GM12878 (cell line): ENCODE results near the gene WWTR1. TPM values are rescaled to one million over a fixed set of nuclear protein-coding genes. Genes with fewer than 3 reads are reported as not detected.

ENCODE experiments used
- ATF7 ChIP-seq: fragments of 450-650 bp; IDR thresholded peaks from 2 replicates; pipeline ENCODE4 v1.6.1; 2016; ENCODE audit warnings: low read depth, mild to moderate bottlenecking
- BACH1 ChIP-seq: fragments of 450-650 bp; IDR thresholded peaks from 2 replicates; pipeline ENCODE4 v1.6.1; 2017; ENCODE audit warnings: mild to moderate bottlenecking, borderline replicate concordance
- CBFB ChIP-seq: IDR thresholded peaks from 2 replicates; pipeline ENCODE4 v1.6.1; 2016; ENCODE audit warnings: antibody characterized with exemption, low read depth
- CHD4 ChIP-seq: fragments of 200-600 bp; sonication (generic); IDR thresholded peaks from 2 replicates; pipeline ENCODE4 v1.6.1; 2016; ENCODE audit warnings: mild to moderate bottlenecking
- DPF2 ChIP-seq: fragments of 450-650 bp; IDR thresholded peaks from 2 replicates; pipeline ENCODE4 v1.6.1; 2017; ENCODE audit warnings: mild to moderate bottlenecking
- EED ChIP-seq: sonication (generic); IDR thresholded peaks from 2 replicates; pipeline ENCODE4 v1.6.1; 2016; ENCODE audit warnings: antibody characterized with exemption, low read depth
- HCFC1 ChIP-seq: fragments of 150-350 bp; IDR thresholded peaks from 2 replicates; pipeline ENCODE4 v1.6.1; 2014; ENCODE audit warnings: low read length
- IKZF2 ChIP-seq, 2 experiments: fragments of 450-650 bp; IDR thresholded peaks; 2 replicates each; pipeline ENCODE4 v1.6.1; 2017; ENCODE audit warnings: mild to moderate bottlenecking in 2 of 2, moderate library complexity in 2 of 2
- MEF2A ChIP-seq: IDR thresholded peaks from 2 replicates; pipeline ENCODE4 v1.6.1; 2011; ENCODE audit warnings: low read depth, mild to moderate bottlenecking, low read length, moderate library complexity; ENCODE audit not compliant: insufficient read depth
- MYC ChIP-seq: IDR thresholded peaks from 2 replicates; pipeline ENCODE4 v1.6.1; 2011; ENCODE audit warnings: mild to moderate bottlenecking, low read length, moderate library complexity, inconsistent platforms; ENCODE audit not compliant: insufficient read depth, insufficient replicate concordance, insufficient read length, severe bottlenecking
- NFIC ChIP-seq: IDR thresholded peaks from 2 replicates; pipeline ENCODE4 v1.6.1; 2012; ENCODE audit warnings: low read depth, mild to moderate bottlenecking, inconsistent platforms, low read length, moderate library complexity
- NR2C1 ChIP-seq: fragments of 450-650 bp; IDR thresholded peaks from 2 replicates; pipeline ENCODE4 v1.6.1; 2017; ENCODE audit warnings: antibody characterized with exemption, mild to moderate bottlenecking, moderate library complexity
- NR2C2 ChIP-seq: IDR thresholded peaks from 2 replicates; pipeline ENCODE4 v1.6.1; 2011; ENCODE audit warnings: borderline replicate concordance, low read depth; ENCODE audit not compliant: control insufficient read depth, insufficient read length
- RAD21 ChIP-seq: IDR thresholded peaks from 2 replicates; pipeline ENCODE4 v1.6.1; 2011; ENCODE audit warnings: mild to moderate bottlenecking, low read depth, low read length, moderate library complexity; ENCODE audit not compliant: insufficient read depth
- SRF ChIP-seq, 2 experiments: IDR thresholded peaks; 2 replicates each; pipeline ENCODE4 v1.6.1; 2011; ENCODE audit warnings: low read depth in 2 of 2, low read length in 2 of 2, mild to moderate bottlenecking in 1 of 2, moderate library complexity in 1 of 2
- TARDBP ChIP-seq: IDR thresholded peaks from 2 replicates; pipeline ENCODE4 v1.6.1; 2016; ENCODE audit warnings: borderline replicate concordance
- ZNF217 ChIP-seq: fragments of 450-650 bp; IDR thresholded peaks from 2 replicates; pipeline ENCODE4 v1.6.1; 2017; ENCODE audit warnings: antibody characterized with exemption, mild to moderate bottlenecking
- ZNF24 ChIP-seq: fragments of 450-650 bp; IDR thresholded peaks from 2 replicates; pipeline ENCODE4 v1.6.1; 2017; ENCODE audit warnings: antibody characterized with exemption, mild to moderate bottlenecking
- polyA plus RNA-seq, 11 experiments: library from polyadenylated mRNA; depleted of rRNA in 4 of 11; unstranded in 6 of 11; stranded (reverse) in 5 of 11; fragments of >200 nt; fragmentation: Nextera tagmentation in 4 of 11; fragmentation: Illumina TruSeq in 1 of 11; extraction: Ambion mirVana in 4 of 11; extraction: Trizol in 1 of 11; gene quantifications; 1 replicate in 1 of 11; 2 replicates in 10 of 11; pipeline versions ENCODE4 v1.2.1 to v1.2.3, GENCODE V29; 2011 to 2016; ENCODE audit warnings: inconsistent platforms in 2 of 11, missing spikeins in 2 of 11, low read depth in 1 of 11
- total RNA-seq, 4 experiments: library from RNA; depleted of rRNA in 3 of 4; stranded (reverse); fragments of >200 nt in 3 of 4; fragmentation: Illumina TruSeq in 1 of 4; extraction: Trizol in 1 of 4; gene quantifications; 2 replicates each; pipeline versions ENCODE4 v1.2.1 to v1.2.3, GENCODE V29; 2013 to 2021
- TF ChIP-seq, protein P1 (sequence below): fragments of 450-650 bp; IDR thresholded peaks from 2 replicates; pipeline ENCODE4 v1.6.1; 2017; ENCODE audit warnings: mild to moderate bottlenecking
- TF ChIP-seq, protein P2 (sequence below): IDR thresholded peaks from 2 replicates; pipeline ENCODE4 v1.6.1; 2012; ENCODE audit warnings: low read depth, low read length, improper control_type of control experiment
- TF ChIP-seq, protein P3 (sequence below): fragments of 450-650 bp; conservative IDR thresholded peaks from 2 replicates; pipeline ENCODE4 v1.6.1; 2017; ENCODE audit warnings: mild to moderate bottlenecking, moderate library complexity
- TF ChIP-seq, protein P4 (sequence below): IDR thresholded peaks from 2 replicates; pipeline ENCODE4 v1.6.1; 2011; ENCODE audit warnings: borderline replicate concordance, low read depth, mild to moderate bottlenecking, moderate library complexity, low read length; ENCODE audit not compliant: insufficient read depth, poor library complexity, severe bottlenecking

Gene WWTR1
- total and polyA plus RNA-seq, 10 of the 15 experiments (the other 5 are each of a cell fraction or from before 2014, with no cell fraction given) = 2.5 to 18.5 (median 5.8) TPM

DNA sequence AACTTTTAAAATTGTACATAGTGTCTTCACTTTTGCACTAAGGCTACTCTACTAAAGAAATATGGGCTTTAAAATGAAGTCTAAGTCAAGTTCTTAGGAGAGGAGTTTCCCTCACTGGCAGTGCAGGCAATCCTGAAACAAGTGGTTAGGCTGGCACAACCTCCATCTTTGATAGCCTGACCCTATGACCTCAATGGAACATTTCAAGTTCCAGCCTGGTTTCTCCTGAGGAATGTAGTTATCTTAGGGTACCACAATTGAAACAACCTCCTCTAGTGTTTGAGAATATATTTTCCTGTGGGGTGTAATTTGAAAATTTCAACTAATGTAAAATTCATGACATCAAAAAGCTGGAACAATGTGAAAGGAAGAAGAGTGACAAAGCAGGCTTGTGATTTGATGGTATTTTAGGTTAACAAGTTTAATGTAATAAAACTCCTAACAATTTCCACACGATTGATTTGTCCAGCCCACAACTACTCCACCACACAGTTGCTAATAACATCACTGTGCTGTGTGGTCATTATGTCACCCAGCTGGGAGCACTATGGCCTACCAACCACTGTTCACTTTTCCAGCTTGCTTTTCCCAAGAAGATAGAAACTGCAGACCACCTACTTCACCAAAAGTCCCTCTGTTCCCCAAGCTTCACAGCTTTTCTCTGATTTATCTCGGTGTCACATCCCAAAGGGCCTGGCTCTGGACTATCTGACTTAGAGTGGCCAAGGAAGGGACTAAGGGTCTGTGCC, 1.8 kb downstream of the WWTR1 start (continued):
- no peak for TF ChIP-seq SRF (IDR thresholded peaks at IDR 0.05; ENCODE audit: low read depth in 2 of 2, low read length in 2 of 2)
- no peak for TF ChIP-seq NR2C2
- no peak for TF ChIP-seq TARDBP
- TF ChIP-seq, protein P1, sequence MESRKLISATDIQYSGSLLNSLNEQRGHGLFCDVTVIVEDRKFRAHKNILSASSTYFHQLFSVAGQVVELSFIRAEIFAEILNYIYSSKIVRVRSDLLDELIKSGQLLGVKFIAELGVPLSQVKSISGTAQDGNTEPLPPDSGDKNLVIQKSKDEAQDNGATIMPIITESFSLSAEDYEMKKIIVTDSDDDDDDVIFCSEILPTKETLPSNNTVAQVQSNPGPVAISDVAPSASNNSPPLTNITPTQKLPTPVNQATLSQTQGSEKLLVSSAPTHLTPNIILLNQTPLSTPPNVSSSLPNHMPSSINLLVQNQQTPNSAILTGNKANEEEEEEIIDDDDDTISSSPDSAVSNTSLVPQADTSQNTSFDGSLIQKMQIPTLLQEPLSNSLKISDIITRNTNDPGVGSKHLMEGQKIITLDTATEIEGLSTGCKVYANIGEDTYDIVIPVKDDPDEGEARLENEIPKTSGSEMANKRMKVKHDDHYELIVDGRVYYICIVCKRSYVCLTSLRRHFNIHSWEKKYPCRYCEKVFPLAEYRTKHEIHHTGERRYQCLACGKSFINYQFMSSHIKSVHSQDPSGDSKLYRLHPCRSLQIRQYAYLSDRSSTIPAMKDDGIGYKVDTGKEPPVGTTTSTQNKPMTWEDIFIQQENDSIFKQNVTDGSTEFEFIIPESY = no peak
- TF ChIP-seq EED = no peak
- TF ChIP-seq HCFC1 = no peak
- no peak for TF ChIP-seq MEF2A
- TF ChIP-seq CBFB = no peak
- TF ChIP-seq CHD4 = no peak
- TF ChIP-seq ATF7 = peak; percentile 26; the same call in 1 of the 2 replicates
- TF ChIP-seq RAD21 = no peak
- no peak for TF ChIP-seq ZNF217
- TF ChIP-seq MYC = no peak
- TF ChIP-seq BACH1 = no peak
- no peak for TF ChIP-seq NR2C1
- TF ChIP-seq, protein P2, sequence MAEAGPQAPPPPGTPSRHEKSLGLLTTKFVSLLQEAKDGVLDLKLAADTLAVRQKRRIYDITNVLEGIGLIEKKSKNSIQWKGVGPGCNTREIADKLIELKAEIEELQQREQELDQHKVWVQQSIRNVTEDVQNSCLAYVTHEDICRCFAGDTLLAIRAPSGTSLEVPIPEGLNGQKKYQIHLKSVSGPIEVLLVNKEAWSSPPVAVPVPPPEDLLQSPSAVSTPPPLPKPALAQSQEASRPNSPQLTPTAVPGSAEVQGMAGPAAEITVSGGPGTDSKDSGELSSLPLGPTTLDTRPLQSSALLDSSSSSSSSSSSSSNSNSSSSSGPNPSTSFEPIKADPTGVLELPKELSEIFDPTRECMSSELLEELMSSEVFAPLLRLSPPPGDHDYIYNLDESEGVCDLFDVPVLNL = no peak
- TF ChIP-seq, protein P3, sequence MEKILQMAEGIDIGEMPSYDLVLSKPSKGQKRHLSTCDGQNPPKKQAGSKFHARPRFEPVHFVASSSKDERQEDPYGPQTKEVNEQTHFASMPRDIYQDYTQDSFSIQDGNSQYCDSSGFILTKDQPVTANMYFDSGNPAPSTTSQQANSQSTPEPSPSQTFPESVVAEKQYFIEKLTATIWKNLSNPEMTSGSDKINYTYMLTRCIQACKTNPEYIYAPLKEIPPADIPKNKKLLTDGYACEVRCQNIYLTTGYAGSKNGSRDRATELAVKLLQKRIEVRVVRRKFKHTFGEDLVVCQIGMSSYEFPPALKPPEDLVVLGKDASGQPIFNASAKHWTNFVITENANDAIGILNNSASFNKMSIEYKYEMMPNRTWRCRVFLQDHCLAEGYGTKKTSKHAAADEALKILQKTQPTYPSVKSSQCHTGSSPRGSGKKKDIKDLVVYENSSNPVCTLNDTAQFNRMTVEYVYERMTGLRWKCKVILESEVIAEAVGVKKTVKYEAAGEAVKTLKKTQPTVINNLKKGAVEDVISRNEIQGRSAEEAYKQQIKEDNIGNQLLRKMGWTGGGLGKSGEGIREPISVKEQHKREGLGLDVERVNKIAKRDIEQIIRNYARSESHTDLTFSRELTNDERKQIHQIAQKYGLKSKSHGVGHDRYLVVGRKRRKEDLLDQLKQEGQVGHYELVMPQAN = no peak
- no peak for TF ChIP-seq ZNF24
- TF ChIP-seq IKZF2 (IDR thresholded peaks at IDR 0.05) = 0 out of 4 replicates have a peak, but pooled peaks of 1 of the 2 experiments have one; percentile 40
- TF ChIP-seq DPF2 = no peak
- TF ChIP-seq, protein P4, sequence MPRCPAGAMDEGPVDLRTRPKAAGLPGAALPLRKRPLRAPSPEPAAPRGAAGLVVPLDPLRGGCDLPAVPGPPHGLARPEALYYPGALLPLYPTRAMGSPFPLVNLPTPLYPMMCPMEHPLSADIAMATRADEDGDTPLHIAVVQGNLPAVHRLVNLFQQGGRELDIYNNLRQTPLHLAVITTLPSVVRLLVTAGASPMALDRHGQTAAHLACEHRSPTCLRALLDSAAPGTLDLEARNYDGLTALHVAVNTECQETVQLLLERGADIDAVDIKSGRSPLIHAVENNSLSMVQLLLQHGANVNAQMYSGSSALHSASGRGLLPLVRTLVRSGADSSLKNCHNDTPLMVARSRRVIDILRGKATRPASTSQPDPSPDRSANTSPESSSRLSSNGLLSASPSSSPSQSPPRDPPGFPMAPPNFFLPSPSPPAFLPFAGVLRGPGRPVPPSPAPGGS = no peak
- no peak for TF ChIP-seq NFIC
